22Rv1 (cell line): ENCODE results near the gene ARMC9.

Experiments used
- H3K27ac ChIP-seq: fragments of 450-650 bp; 2 replicates; pipeline ENCODE4 v1.5.1; 2017
- CTCF ChIP-seq: fragments of 450-650 bp; IDR thresholded peaks from 2 replicates; pipeline ENCODE4 v1.5.1; 2017; ENCODE audit warnings: mild to moderate bottlenecking
- ZFX ChIP-seq: fragments of 450-650 bp; IDR thresholded peaks from 2 replicates; pipeline ENCODE4 v1.6.1; 2017; ENCODE audit warnings: antibody characterized with exemption, borderline replicate concordance

The ARMC9 gene

GRCh38 chr2:231290321-231291015, 92.0 kb downstream of the ARMC9 start:
- H3K27ac ChIP-seq: no peak overlapping the region
- TF ChIP-seq ZFX: no peak
- TF ChIP-seq CTCF: no peak

- TF ChIP-seq CTCF (no peak), ZFX (no peak)
- no peak overlapping the region for H3K27ac ChIP-seq
Observed at GRCh38 chr2:231292472-231293134, 94.2 kb downstream of the ARMC9 start.

- TF ChIP-seq ZFX: no peak
- no peak for TF ChIP-seq CTCF
- H3K27ac ChIP-seq: no peak overlapping the region
Observed at GRCh38 chr2:231293163-231293562, 94.7 kb downstream of the ARMC9 start.

- no peak for TF ChIP-seq CTCF
- no peak for TF ChIP-seq ZFX
- no peak overlapping the region for H3K27ac ChIP-seq
Observed at GRCh38 chr2:231294116-231294515, 95.7 kb downstream of the ARMC9 start.

DNA sequence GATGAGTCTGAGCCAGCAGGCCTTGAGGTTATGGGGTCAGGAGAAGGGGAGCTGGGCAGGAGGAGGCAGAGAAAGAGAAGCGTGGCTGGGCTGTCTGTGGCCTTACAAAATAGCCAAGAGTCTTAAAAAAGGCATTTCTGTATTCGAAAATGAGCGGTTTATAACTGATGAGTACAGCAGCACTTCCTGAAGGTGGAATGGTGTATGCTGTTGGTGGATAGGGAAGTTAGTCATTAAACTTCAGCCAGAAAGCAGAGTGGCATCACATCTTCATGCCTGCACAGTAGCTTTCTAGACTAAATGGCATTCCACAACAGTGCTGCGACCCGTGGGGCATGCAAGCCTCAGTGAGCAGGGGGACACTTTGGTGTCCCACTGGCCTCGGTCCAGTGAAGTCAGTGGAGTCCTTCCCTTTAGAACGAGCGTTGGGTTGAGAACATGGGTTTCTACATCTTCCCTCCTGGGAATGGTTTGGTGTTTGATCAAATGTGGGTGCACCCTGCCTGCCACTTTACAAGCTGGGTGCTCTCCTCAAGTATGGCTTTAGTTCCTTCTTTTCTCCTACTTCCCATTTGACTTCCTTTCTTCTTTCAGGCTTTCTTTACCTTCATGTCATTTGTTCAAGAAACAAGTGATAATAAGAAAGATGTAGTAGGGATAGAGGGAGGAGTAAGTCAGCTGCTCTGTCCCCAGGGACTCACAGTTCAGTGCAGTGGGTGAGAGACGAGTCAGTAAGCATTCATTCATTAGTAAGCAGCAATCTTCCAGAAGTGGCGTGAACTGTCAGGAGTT, 96.3 kb downstream of the ARMC9 start:
- H3K27ac ChIP-seq: no peak overlapping the region
- TF ChIP-seq CTCF (no peak), ZFX (no peak)

DNA sequence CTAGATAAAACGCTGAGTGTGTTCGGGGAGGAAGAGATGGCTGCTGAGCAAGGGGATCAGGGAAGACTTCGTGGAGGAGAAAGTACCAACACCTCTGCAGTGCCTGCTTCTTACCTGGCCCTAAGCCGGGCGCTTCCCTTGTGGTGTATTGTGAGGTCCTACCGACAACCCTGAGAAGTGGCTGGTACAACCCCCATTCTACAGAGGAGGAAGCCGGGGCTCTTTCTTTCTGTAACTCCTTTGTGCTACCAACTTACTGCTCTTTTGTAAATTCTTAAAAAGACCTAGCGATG, 96.9 kb downstream of the ARMC9 start:
- H3K27ac ChIP-seq: no peak overlapping the region
- TF ChIP-seq ZFX (no peak), CTCF (no peak)

DNA sequence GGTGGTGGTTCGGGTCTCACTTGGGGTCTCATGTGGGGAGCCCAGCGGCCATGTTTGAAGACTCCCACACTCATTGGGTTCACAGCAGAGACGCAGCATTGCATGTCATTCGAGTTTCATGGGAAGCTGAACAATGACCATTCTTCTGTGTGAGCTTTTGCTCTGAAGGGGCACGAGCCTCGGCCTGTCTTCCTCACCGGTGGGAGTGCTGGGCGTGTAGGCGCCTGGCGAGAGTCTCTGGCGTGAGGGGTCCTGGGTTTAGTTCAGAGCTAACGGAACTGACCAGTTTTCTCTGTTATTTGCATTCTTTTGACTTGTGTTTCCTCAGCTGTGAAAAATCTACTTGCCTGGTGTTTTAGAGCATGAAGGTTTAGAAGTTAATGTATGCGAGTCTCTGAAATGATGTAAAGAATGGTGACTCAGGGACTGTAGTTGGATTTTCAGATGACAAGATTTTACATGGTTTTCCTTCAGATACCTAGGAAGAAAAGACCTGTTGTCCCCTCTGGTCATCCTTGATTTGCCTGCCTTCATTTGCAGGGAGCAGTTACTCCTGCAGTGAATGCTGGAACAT, 98.1 kb downstream of the ARMC9 start:
- H3K27ac ChIP-seq: no peak overlapping the region
- TF ChIP-seq ZFX (no peak), CTCF (no peak)
